Measurements from ENCODE around the gene ALG5.
A peak's percentile ranks its signal among the peaks of the same experiment; 100 is the strongest.

ALG5 gene

DNA sequence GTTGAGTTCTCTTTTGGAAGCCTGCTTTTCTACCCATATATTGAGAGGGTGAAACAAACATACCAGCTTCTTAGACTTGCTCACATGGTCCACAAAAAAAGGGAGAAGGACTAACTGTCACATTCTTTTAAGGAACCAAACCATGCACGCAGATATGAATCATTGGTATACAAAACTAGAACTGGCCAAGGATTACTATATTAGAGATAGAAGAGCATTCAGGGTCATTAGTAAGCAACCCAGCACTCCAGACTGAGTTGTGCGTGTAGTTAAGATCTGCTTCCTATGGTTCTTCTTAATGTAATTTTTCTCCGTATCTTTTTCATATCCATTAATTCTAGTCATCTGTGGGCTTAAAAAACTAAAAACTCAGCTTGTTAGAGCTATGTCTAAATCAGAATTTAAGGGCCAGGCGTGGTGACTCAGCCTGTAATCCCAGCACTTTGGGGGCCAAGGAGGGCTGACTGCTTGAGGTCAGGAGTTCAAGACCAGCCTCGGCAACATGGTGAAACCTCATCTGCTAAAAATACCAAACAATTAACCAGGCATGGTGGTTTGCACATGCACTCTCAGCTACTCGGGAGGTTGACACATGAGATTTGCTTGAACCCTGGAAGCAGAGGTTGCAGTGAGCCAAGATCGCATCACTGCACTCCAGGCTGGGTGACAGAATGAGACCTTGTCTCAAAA, 19.6 kb downstream of the ALG5 start:
- DNase-seq (ENCODE audit: low spot score) (no peak), FAIRE-seq (no peak)

DNA sequence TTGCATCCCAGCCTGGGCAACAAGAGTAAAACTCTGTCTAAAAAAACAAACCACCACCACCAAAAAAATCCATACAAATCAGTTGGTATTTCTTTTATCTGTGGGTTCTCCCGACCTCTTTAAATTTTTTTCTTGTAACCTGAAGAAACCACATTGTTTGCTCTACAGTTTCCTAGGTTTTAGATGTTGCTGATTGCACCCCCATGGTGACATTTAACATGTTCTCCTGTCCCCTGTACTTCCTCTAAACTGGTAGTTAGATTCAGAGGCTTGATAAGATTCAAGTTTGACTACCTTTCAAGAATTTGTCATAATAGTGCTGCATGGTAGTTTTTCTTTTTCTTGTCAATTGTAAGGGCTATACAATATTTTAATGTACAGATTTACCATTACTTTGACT, 24.0 kb downstream of the ALG5 start:
- FAIRE-seq, result no peak
- DNase-seq (ENCODE audit: low spot score), result no peak

DNA sequence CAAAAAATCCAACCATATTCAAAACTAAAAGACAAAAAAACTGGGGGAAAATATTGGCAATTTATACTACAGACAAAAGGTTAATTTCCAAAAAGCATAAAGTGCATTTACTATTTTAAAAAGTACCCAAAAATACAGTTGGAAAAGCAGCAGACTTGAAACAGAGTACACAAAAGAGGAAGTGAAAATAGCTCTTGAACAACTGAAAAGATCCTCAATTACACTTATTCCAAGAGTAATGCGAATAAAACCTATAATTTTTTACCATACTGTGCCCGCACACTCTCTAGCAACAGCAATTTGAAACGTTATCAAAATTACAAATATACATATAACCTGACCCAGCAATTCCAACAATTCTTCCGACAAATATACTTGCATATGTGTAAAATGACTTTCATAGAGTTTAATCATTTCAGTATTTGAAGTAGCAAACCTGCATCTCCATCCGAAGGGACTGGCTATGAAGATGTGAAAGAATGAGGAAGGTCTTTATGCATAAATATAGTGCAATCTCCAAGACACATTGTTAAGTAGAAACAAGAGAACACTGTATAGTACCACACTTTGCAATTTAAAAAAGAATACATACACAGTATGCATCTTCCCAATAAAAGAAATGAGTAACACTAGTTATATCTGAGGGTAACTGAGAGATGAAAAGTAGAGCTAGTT, 25.4 kb downstream of the ALG5 start:
- FAIRE-seq (no peak), DNase-seq (ENCODE audit: low spot score) (no peak)

DNA sequence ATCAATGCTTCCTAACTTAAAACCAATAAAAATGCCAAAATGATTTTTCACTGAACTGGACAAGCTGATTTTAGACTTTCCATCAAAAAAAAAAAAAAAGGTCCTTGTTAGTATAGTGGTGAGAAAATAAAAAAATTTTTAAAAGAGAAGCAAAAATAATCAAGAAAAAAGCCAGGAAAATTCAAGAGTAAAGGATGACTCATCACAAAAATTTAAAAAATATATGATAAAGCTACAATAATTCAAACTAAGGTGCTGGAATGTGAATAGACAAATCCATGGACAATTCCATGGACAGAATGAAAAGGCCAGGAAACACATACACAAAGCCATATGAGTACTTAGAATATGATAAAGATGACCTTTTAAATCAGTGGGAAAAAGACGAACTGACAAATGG, 26.1 kb downstream of the ALG5 start:
- DNase-seq (ENCODE audit: low spot score), result no peak
- FAIRE-seq, result no peak

- FAIRE-seq (no peak), DNase-seq (ENCODE audit: low spot score) (no peak)
Observed at GRCh38 chr13:36966404-36966803, 32.7 kb downstream of the ALG5 start.

DNA sequence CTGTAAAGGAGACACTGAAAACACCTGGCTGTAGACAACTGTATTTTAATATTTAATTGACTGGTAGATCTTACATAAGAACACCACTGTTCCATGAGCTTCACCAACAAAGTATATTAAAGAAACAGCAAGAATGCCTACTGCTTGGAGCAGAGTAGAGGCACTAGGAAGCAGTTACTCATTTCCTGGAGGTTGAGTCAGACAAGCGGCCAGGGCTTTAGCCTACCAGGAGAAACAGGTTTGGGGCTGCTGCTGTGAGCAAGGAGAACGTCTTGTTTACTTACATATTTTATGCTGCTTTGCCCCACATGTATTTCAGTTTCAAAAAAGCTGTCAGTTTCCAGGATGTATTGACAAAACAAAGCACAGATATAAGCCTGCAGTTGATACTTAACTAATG, 33.4 kb downstream of the ALG5 start:
- DNase-seq (ENCODE audit: low spot score) (peak; percentile 14), FAIRE-seq (no peak)

- no peak for FAIRE-seq
- DNase-seq (ENCODE audit: low spot score), result no peak
Observed at GRCh38 chr13:36959456-36960116, 39.6 kb downstream of the ALG5 start.

GRCh38 chr13:36954542-36954941, 44.6 kb downstream of the ALG5 start:
- DNase-seq (ENCODE audit: low spot score), result no peak
- no peak for FAIRE-seq

GRCh38 chr13:36950920-36951319, 48.2 kb downstream of the ALG5 start:
- FAIRE-seq (no peak), DNase-seq (ENCODE audit: low spot score) (no peak)

GRCh38 chr13:36950330-36950729, 48.8 kb downstream of the ALG5 start:
- FAIRE-seq, result no peak
- no peak for DNase-seq (ENCODE audit: low spot score)

DNA sequence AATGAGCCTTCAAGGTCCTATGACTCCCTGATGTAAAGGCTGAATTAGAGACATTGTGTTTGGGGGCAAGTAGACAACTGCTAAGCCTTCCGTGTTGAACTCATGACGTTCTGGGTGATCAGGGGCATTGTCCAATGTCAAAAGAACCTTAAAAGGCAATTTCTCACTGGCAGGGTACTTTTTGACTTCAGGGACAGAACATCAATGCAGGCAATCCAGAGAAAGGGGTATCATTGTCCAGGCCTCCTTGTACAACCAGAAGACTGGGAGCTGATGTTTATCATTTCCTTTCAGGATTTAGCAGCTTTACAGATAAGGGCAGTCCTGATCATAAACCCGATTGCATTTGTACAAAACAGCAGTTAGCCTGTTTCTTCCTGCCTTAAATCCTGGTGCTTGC, 54.1 kb downstream of the ALG5 start:
- FAIRE-seq (no peak), DNase-seq (ENCODE audit: low spot score) (no peak)

- FAIRE-seq, result no peak
Observed at GRCh38 chr13:36925603-36926002, 73.5 kb downstream of the ALG5 start.

DNA sequence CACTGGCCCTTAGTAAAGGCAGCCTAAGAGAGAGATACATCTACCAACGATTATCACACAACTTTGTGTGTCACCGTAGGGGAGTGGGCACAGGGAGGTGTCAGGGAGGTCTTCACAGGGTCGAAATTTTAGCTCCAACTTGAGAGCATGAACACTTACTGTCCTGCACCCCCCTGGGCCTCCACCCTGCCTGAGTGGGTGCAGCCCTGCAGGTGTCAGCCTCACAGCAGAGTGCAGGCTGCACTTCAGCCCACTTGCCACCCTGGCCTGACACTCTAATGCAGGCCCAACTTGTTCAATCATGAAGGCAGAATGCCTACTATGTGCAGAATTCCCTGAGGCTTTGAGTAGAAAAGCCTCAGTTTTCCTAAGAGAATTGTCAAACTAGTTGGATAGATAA, 75.1 kb downstream of the ALG5 start:
- no peak for FAIRE-seq
- no peak for DNase-seq (ENCODE audit: low spot score)

More at GRCh38 chr13:36925603-36926002, 73.5 kb downstream of the ALG5 start:
- no peak for DNase-seq (ENCODE audit: low spot score)

GRCh38 chr13:36921631-36922301, 77.4 kb downstream of the ALG5 start:
- FAIRE-seq, result no peak
- DNase-seq (ENCODE audit: low spot score), result no peak

DNA sequence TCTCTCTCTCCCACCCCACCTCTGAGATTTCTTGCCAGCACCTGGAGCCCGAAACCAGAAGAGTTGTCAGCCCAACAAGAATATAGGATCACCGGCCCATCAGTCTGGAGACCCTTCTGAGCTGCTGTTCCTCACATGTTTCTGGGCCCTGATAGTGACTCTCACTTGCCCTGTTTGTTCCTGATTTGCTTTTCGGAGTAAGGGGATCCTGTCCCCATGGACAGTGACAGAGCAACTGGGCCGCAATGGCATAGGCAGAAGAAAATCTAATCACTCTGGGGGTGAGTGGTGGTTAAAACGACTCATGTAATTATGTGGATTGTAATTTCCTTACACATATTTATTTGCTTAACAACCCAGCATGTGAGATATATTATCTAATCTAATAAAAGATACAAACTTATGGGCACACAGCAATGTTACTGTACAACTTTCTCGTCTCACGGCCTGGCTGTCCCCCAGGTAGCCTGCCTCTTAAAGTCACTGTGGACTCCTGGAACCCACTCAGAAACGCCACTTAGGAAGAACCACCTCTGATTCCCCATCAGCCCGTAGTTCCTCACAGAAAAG, 78.4 kb downstream of the ALG5 start:
- no peak for FAIRE-seq
- no peak for DNase-seq (ENCODE audit: low spot score)

- FAIRE-seq, result no peak
- peak; percentile 66 for DNase-seq (ENCODE audit: low spot score)
Observed at GRCh38 chr13:36919833-36920615, 79.1 kb downstream of the ALG5 start, which contains the start of gene SMAD9. Gene SMAD9 (minus strand): TSS chr13:36920238. CDS start chr13:36879689, 40,549 bp downstream.

DNA sequence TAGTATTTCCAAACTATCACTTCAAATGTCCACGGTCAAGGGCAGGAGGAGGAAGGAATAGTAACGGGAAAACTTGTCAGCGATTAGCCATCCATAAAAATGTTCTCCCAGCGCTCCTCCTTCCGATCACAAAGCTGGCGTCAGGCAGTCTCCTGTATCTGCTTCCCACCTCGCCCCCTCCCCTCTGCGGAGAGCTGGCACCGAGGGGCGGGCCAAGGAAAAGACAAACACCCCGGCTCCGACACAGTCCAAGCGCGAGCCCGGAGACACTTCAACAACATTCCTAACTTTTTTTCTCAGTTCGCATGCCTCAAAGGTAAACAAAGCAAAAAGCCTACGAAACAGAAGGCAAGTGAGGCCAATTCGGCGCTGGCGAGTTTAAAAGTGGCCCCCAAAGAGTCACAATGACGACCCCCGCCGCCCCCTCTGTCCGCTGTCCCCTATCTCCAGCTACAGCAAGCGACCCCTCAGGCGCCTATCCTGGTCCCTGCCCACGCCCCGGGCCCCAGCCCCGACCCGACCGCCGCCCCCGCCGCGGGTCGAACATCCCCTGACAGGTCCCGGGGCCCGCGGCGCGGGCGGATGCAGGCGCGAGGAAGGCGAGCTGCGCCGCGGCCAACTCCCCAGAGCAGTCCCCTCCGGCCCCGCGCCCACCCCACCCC, 79.8 kb downstream of the ALG5 start:
- no peak for FAIRE-seq
- DNase-seq (ENCODE audit: low spot score), result peak; percentile 26

DNA sequence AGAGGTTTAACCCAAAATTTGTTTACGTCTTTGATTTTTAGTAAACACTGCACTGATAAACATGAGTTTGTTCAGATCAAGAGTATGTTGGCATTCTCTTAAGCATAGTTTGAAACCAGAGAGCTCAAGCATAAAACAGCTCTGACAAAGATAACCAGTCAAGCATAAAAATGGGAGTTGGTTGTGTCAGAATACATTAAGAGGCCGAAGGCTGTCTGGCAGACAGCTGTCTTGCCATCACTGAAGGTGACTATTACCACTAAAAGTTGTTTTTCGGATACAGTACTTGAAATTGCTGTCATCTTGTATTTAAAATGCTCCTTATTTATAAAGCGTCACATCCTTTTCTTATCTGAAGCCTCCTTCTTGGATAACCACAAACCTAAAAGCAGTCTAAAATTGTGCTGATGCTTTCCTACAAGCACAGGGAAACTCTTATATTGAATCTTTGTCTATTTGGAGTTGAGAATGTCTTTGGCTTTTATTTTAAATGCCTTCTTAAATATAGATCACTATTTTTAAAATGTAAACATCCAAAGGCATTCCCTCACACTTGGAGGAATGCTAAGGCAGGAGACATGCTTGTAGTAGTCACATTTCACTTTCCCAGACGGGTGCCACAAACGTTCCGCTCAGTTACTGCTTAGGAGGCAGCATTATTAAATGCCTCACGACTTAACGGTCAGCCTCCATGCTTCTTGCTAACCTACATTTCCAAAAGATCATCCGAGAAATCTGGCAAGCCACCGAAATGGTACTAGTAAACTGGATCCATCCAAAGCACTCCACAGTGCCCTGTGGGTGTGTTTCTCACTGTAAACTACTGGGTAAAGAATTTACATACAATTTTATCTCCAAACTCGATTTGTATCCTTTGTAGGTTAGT, 80.7 kb downstream of the ALG5 start:
- FAIRE-seq (no peak), DNase-seq (ENCODE audit: low spot score) (peak; percentile 2)

- DNase-seq (ENCODE audit: low spot score), result no peak
- FAIRE-seq, result no peak
Observed at GRCh38 chr13:36917311-36917710, 81.8 kb downstream of the ALG5 start.
